ENCODE measurements around the gene OR52B6. TPM values are rescaled to one million over a fixed set of nuclear protein-coding genes. Genes with fewer than 3 reads are reported as not detected.

OR52B6 gene
- total and polyA plus RNA-seq, 10 of the 15 experiments (the other 5 are each of a cell fraction or from before 2014, with no cell fraction given) = 0.07 TPM; not detected in 9

DNA sequence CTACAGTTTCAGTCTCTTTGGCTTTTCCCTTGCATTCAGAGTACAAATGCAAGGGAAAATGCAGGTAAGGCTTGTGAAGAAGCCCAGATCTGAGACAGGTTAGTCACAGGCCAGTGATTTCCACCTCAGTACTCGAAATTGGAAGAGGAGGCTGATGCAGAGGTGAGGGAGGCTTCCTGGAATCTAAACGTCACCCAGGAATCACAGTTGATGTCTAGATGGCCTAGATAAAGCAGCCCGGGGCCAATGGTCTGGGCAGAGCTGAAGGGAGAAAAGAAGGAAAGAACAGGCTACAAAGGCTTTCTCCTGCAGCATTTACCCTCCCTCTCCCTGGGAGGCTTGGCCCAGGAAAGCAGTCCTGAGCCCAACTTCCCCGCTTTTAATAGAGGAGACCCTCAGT lies 24.2 kb downstream of the OR52B6 start:
- ChIA-PET CTCF (interaction anchor here (0.7 to 2.0 kb wide), 5 partner anchors 7 to 204 kb away, joined by 3 to 5 read pairs (median 3); partner anchors contain the start of genes OR52N2 and TRIM34), SMC1A (ENCODE audit: uncharacterized antibody, unreplicated experiment) (interaction anchor here (0.7 to 1.4 kb wide), 5 partner anchors 17 to 267 kb away, joined by 3 to 4 read pairs (median 3); partner anchors contain the start of gene TRIM5), POLR2A (no interaction called here), RAD21 (ENCODE audit: unreplicated experiment) (interaction anchor here (1.4 kb wide), 1 partner anchor 27 kb away, joined by 3 read pairs; no protein-coding TSS in a partner anchor)
- Histone ChIP-seq H3K9ac (ENCODE audit: control insufficient read depth, insufficient read depth, low read length) (no peak overlapping the region), H3K79me2 (ENCODE audit: control insufficient read depth, insufficient read depth, low read length) (no peaks in the 10 kb centered on the region), H4K20me1 (ENCODE audit: control insufficient read depth, insufficient read depth) (no peaks in the 10 kb centered on the region; the same call in 1 of the 2 replicates), H3K36me3 (ENCODE audit: control insufficient read depth in 2 of 2, insufficient read depth in 2 of 2, low read length in 1 of 2) (0 out of 4 replicates have a peak, but pooled peaks cover 0 to 2% of the 10 kb centered on the region in 2 experiments), H3K4me3 (no peak overlapping the region), H3K4me1 (ENCODE audit: control insufficient read depth, insufficient read depth, low read length) (no peaks in the 10 kb centered on the region), H3K4me2 (ENCODE audit: control insufficient read depth, insufficient read depth) (no peak overlapping the region), H3K27ac (ENCODE audit: control insufficient read depth, insufficient read depth) (no peak overlapping the region), H3K27me3 (replicated peaks in 1 of 2; ENCODE audit: control insufficient read depth in 2 of 2, insufficient read depth in 2 of 2, low read length in 1 of 2) (no peaks in the 10 kb centered on the region), H2AFZ (ENCODE audit: control insufficient read depth, low read depth, low read length) (no peak overlapping the region), H3K9me3 (replicated peaks; ENCODE audit: control insufficient read depth, insufficient read depth, low read length) (no peaks in the 10 kb centered on the region)
- ATAC-seq (no peak), DNase-seq (ENCODE audit: low read depth, low spot score) (no peak), FAIRE-seq (no peak)
- no TSS peak for BruUV-seq (replicated peaks)
- intact Hi-C loops (cut with micrococcal nuclease; ENCODE audit: unreplicated experiment) = no loop called here
- in situ Hi-C loops (cut with MboI) = loop anchor here (5.0 kb wide), 1 partner anchor 197 kb away; no protein-coding TSS in a partner anchor
- 50% methylated on average over 4 of the region's 4 CpGs for WGBS (ENCODE audit: insufficient coverage, insufficient replicate concordance, low lambda C conversion rate, missing lambda C conversion rate)
- no peak for TF ChIP-seq ZNF622 (IDR thresholded peaks at IDR 0.05)
- TF ChIP-seq, protein P1, sequence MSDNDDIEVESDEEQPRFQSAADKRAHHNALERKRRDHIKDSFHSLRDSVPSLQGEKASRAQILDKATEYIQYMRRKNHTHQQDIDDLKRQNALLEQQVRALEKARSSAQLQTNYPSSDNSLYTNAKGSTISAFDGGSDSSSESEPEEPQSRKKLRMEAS (IDR thresholded peaks at IDR 0.05; ENCODE audit: low read depth, low read length) = no peak
- TF ChIP-seq, protein P2, sequence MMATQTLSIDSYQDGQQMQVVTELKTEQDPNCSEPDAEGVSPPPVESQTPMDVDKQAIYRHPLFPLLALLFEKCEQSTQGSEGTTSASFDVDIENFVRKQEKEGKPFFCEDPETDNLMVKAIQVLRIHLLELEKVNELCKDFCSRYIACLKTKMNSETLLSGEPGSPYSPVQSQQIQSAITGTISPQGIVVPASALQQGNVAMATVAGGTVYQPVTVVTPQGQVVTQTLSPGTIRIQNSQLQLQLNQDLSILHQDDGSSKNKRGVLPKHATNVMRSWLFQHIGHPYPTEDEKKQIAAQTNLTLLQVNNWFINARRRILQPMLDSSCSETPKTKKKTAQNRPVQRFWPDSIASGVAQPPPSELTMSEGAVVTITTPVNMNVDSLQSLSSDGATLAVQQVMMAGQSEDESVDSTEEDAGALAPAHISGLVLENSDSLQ (IDR thresholded peaks at IDR 0.05) = no peak
- no peak for TF ChIP-seq MYC (IDR thresholded peaks at IDR 0.05; ENCODE audit: insufficient read depth, insufficient read length, insufficient replicate concordance, low read length, severe bottlenecking)
- no peak for TF ChIP-seq SREBF1 (IDR thresholded peaks at IDR 0.05; ENCODE audit: low read length)
- TF ChIP-seq MTA2 (IDR thresholded peaks at IDR 0.05; ENCODE audit: low read depth) = no peak
- no peak for TF ChIP-seq PRDM15 (CRISPR knock-in tag; IDR thresholded peaks at IDR 0.05)
- TF ChIP-seq, protein P3, sequence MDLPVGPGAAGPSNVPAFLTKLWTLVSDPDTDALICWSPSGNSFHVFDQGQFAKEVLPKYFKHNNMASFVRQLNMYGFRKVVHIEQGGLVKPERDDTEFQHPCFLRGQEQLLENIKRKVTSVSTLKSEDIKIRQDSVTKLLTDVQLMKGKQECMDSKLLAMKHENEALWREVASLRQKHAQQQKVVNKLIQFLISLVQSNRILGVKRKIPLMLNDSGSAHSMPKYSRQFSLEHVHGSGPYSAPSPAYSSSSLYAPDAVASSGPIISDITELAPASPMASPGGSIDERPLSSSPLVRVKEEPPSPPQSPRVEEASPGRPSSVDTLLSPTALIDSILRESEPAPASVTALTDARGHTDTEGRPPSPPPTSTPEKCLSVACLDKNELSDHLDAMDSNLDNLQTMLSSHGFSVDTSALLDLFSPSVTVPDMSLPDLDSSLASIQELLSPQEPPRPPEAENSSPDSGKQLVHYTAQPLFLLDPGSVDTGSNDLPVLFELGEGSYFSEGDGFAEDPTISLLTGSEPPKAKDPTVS (IDR thresholded peaks at IDR 0.05; ENCODE audit: low read depth, low read length) = no peak
- no peak for TF ChIP-seq RUNX3 (IDR thresholded peaks at IDR 0.05; ENCODE audit: low read length)
- no peak for TF ChIP-seq ZBTB4 (CRISPR knock-in tag; IDR thresholded peaks at IDR 0.05)
- TF ChIP-seq, protein P4, sequence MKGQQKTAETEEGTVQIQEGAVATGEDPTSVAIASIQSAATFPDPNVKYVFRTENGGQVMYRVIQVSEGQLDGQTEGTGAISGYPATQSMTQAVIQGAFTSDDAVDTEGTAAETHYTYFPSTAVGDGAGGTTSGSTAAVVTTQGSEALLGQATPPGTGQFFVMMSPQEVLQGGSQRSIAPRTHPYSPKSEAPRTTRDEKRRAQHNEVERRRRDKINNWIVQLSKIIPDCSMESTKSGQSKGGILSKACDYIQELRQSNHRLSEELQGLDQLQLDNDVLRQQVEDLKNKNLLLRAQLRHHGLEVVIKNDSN (IDR thresholded peaks at IDR 0.05; ENCODE audit: borderline replicate concordance, extremely low read length, insufficient read depth, low read depth, low read length) = no peak
- TF ChIP-seq NFYB (IDR thresholded peaks at IDR 0.05; ENCODE audit: insufficient read depth, low read depth, low read length) = no peak

Measured in GM12878 (cell line).